Measurements from ENCODE around the gene ERN1.

DNA sequence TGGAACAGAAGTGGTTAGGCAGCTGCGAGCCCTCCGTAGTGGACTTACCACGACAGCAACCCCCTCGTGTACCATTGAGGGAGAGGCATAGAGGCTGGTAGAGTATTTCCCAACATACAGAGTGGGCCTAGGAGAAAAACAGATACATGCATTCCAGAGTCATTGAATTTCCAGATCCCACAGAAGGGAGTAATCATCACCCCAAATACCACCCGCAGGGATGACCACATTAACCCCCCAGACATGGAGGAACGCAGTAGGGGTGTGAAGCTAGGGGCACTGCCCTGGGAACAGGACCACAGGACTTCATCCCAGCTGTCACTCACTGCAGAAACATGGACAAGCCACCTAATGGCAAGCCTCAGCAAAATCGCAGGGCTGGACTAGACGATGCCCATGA lies 64.8 kb downstream of the ERN1 start:
- TF ChIP-seq, protein P1, sequence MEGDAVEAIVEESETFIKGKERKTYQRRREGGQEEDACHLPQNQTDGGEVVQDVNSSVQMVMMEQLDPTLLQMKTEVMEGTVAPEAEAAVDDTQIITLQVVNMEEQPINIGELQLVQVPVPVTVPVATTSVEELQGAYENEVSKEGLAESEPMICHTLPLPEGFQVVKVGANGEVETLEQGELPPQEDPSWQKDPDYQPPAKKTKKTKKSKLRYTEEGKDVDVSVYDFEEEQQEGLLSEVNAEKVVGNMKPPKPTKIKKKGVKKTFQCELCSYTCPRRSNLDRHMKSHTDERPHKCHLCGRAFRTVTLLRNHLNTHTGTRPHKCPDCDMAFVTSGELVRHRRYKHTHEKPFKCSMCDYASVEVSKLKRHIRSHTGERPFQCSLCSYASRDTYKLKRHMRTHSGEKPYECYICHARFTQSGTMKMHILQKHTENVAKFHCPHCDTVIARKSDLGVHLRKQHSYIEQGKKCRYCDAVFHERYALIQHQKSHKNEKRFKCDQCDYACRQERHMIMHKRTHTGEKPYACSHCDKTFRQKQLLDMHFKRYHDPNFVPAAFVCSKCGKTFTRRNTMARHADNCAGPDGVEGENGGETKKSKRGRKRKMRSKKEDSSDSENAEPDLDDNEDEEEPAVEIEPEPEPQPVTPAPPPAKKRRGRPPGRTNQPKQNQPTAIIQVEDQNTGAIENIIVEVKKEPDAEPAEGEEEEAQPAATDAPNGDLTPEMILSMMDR (conservative IDR thresholded peaks at IDR 0.05; ENCODE audit: low read depth, low read length), result no peak
- TF ChIP-seq EZH2 (IDR thresholded peaks at IDR 0.05; ENCODE audit: borderline replicate concordance, low read depth, low read length, poor library complexity, severe bottlenecking), result no peak
